GM13977 (cell line): ENCODE measurements around the gene NR5A1.

Experiments
- DNase-seq: peaks from one replicate; pipeline ENCODE4 v3.0.0; 2012; ENCODE audit warnings: low spot score
- CTCF ChIP-seq: IDR thresholded peaks from 2 replicates; pipeline ENCODE4 v1.5.1; 2012; ENCODE audit warnings: mild to moderate bottlenecking, control low read depth; ENCODE audit not compliant: insufficient read depth; ENCODE audit errors: extremely low read depth, missing control alignments
- in situ Hi-C: fragments of 300-500 bp; cut with MboI; formaldehyde crosslinking; loops from one replicate; pipeline ENCODE4 v1.12.0; 2022; ENCODE audit warnings: low sequenced_read_pairs, low pct_unique_long_range_greater_than_20kb, mixed read lengths, inconsistent platforms; ENCODE audit not compliant: unreplicated experiment

The NR5A1 gene

GRCh38 chr9:124511891-124512805, 4.9 kb upstream of the NR5A1 start:
- DNase-seq, result peak; percentile 34
- in situ Hi-C loops, result no loop called here
- no peak for TF ChIP-seq CTCF

DNA sequence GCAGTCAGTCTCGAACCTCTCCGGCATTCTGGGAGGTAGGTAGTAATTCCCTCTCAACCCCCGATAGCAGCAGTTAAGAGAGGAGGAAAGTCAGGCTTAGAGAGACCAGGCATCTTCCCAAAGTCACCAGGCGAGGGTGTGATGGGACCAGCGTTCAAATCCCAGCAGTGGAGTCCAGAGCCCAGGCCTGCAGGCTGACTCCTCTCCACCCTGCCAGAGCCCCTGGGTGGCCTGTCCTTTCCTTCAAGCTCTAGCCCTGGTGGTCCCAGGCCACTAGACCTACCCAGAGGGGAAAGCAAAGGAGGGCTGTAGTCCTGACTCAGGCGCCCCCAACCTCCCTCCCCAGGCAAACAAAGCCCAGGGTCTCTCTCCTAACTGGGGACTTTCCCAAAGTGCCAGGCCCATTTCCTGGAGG, 4.2 kb upstream of the NR5A1 start:
- in situ Hi-C loops, result no loop called here
- DNase-seq, result peak; percentile 23
- no peak for TF ChIP-seq CTCF

DNA sequence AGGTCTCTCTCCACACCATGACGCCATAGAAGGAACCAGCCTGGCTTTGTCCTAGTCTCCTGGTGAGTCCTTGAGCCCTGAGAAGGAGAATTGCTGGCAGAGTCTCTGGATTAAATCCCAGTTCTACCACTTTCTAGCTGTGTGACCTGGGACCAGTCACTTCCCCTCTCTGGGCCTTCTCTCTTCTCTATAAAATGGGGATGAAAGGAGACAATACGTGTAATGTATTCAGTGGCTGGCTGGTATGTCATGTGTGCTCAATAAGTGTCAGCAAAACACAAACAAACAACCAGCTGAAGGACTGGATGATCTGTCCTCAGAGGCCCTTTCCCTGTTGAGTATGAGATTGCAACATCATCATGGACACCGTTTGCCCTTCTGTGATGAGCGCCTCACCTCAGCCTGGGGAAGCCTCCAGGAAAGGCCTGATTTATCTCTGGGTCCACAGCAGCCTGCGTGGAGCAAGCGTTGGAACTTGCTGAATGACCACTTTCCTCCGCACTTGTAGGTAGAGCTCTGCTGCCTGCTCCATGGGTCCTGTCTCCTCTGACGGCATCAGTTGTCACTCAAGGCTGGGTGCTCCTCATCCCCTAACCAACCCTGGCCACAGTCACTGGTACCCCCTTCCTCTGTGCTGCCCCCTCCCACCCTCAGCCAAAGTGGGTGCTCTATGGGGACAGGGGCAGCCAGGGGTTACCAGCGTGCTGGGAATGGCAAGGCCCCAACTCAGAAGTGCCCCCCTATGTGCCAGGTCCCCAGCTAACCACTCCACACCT, 3.6 kb upstream of the NR5A1 start:
- in situ Hi-C loops, result no loop called here
- DNase-seq, result peak; percentile 21
- TF ChIP-seq CTCF, result no peak

DNA sequence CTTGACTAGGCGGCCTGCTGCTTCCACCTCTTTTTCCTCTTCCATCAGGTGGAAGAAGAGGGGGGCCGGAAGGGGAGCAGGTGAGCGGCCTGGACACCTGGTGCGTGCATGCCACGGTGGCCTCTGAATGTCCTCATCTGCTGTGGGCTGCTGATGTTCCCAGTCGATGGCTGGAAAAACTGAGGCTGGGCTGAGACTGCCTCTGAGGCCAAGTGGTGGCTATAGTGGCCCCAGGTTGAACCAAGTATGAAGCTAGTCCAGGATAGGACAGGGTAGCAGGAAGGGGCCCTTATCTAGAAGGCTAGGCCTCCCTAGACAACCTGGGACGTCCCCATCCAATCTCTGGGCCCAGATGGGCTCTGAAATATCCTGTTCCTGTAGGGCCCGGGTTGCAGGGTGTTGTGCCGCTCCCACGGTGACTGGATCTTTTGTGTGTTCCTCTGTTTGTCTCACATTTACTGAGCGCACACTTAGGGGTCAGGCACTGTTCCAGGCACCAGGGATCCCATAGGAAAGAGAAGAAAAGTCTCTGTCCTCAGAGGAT, 753 bp upstream of the NR5A1 start:
- no peak for TF ChIP-seq CTCF
- in situ Hi-C loops, result no loop called here
- peak; percentile 28 for DNase-seq

DNA sequence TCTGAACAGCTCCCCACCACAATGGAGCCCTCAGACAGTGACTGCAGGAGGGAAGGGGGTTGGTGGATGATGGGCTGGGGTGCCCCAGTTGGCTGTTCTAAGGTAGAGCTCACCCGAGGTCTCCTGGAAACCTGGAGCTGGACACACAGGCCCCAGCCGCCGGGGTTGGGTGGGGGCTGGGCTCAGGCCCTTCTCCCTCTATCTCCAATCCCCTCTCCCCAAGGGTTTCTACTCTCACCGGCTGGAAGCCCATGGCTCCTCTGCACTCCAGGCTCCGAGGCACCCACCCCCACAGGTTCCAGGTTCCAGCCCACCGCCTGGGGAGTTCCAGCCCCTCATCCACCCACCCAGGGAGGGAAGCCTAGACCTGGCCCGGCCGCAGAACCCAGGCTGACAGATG, 766 bp downstream of the NR5A1 start:
- DNase-seq, result no peak
- TF ChIP-seq CTCF, result no peak
- in situ Hi-C loops, result no loop called here

DNA sequence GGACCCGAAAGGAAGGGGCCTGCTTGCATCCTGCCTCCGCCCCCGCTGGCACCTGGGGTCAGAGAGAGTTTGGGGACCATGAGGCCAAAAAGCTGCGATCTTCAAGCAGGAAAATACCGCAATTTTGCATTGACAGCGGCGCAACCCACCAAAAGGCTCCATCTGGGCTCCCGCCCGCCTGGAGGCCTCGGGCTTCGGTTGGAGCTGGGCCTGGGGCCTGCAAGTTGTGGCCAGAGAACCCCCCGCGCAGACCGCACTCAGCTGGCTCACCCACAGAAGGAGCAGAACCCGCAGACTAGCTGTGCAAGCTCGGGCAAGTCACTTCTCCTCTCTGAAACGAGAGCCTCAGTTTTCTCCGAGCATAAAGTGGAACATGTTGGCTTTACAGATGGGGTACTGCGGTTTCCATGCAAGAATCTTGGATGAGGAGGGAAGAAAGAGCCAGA, 1.3 kb downstream of the NR5A1 start:
- no peak for TF ChIP-seq CTCF
- DNase-seq, result no peak

More for the DNA sequence above, 1.3 kb downstream of the NR5A1 start:
- in situ Hi-C loops, result no loop called here
